GM12878 (cell line): ENCODE results near the gene NEURL3. TPM values are rescaled to one million over a fixed set of nuclear protein-coding genes. Genes with fewer than 3 reads are reported as not detected.

ENCODE experiments used
- ATAC-seq: fragments of 200-7000 bp; cut with Tn5 transposase; 3 replicates; pipeline ENCODE4 v1.9.1; 2020; ENCODE audit warnings: mild to moderate bottlenecking, moderate library complexity
- BruUV-seq: library from RNA; stranded (reverse); fragments of 400-500 nt; replicated peaks from 2 replicates; lab custom pipeline; 2021; lab: Mats Ljungman, UMichigan
- CTCF ChIA-PET: fragments of 300-600 bp; sonication (Branson Sonifier 250); formaldehyde crosslinking; extraction: SDS; loops from one replicate; lab custom pipeline; 2021; ENCODE audit warnings: inconsistent platforms; lab: Yijun Ruan, JAX
- POLR2A ChIA-PET: fragments of 350-600 bp; formaldehyde crosslinking; extraction: SDS; loops from one replicate; lab custom pipeline; 2021; ENCODE audit warnings: inconsistent platforms; lab: Charles Lee
- RAD21 ChIA-PET: fragments of 300-600 bp; sonication (Branson Sonifier 250); formaldehyde crosslinking; loops from one replicate; lab custom pipeline; 2023; ENCODE audit warnings: antibody characterized with exemption; ENCODE audit not compliant: unreplicated experiment; lab: Charles Lee
- SMC1A ChIA-PET: fragments of 300-600 bp; sonication (Branson Sonifier 250); formaldehyde crosslinking; loops from one replicate; lab custom pipeline; 2023; ENCODE audit not compliant: unreplicated experiment, uncharacterized antibody; lab: Charles Lee
- DNase-seq: peaks from one replicate; pipeline ENCODE4 v3.0.0-alpha.2; 2011; ENCODE audit warnings: low read depth, low spot score
- FAIRE-seq: peaks from 3 replicates; lab custom pipeline; 2011; peaks lifted over from hg19 to GRCh38; lab: Jason Lieb, UNC
- H2AFZ ChIP-seq: 2 replicates; pipeline ENCODE4 v1.6.0; 2011; ENCODE audit warnings: low read depth, low read length, control low read depth; ENCODE audit not compliant: control insufficient read depth
- H3K27ac ChIP-seq: 2 replicates; pipeline ENCODE4 v1.5.1; 2011; ENCODE audit warnings: control low read depth; ENCODE audit not compliant: control insufficient read depth, insufficient read depth
- H3K27me3 ChIP-seq, 2 experiments: replicated peaks in 1 of 2; 2 replicates each; pipeline versions ENCODE4 v1.6.0 to v1.6.1; 2011; ENCODE audit warnings: low read length in 1 of 2; ENCODE audit not compliant: control insufficient read depth in 2 of 2, insufficient read depth in 2 of 2
- H3K36me3 ChIP-seq, 2 experiments: 2 replicates each; pipeline ENCODE4 v1.5.1; 2011; ENCODE audit warnings: low read length in 1 of 2; ENCODE audit not compliant: control insufficient read depth in 2 of 2, insufficient read depth in 2 of 2
- H3K4me1 ChIP-seq: 2 replicates; pipeline ENCODE4 v1.6.1; 2011; ENCODE audit warnings: mild to moderate bottlenecking, low read length, moderate library complexity, mixed read lengths; ENCODE audit not compliant: control insufficient read depth, insufficient read depth
- H3K4me2 ChIP-seq: 2 replicates; pipeline ENCODE4 v1.6.0; 2011; ENCODE audit warnings: control low read depth; ENCODE audit not compliant: control insufficient read depth, insufficient read depth
- H3K4me3 ChIP-seq: fragments of 200-600 bp; sonication (generic); 2 replicates; pipeline ENCODE4 v1.5.1; 2016
- H3K79me2 ChIP-seq: 2 replicates; pipeline ENCODE4 v1.6.0; 2011; ENCODE audit warnings: low read length; ENCODE audit not compliant: control insufficient read depth, insufficient read depth
- H3K9ac ChIP-seq: 2 replicates; pipeline ENCODE4 v1.8.0; 2011; ENCODE audit warnings: low read length, control low read depth, mixed read lengths; ENCODE audit not compliant: control insufficient read depth, insufficient read depth
- H3K9me3 ChIP-seq: replicated peaks from 3 replicates; pipeline ENCODE4 v1.5.1; 2011; ENCODE audit warnings: mild to moderate bottlenecking, low read length; ENCODE audit not compliant: control insufficient read depth, insufficient read depth
- H4K20me1 ChIP-seq: 2 replicates; pipeline ENCODE4 v1.6.0; 2011; ENCODE audit not compliant: control insufficient read depth, insufficient read depth
- BRCA1 ChIP-seq: IDR thresholded peaks from 2 replicates; pipeline ENCODE4 v1.6.1; 2011; ENCODE audit warnings: low read depth, low read length, improper control_type of control experiment
- CREM ChIP-seq: IDR thresholded peaks from 2 replicates; pipeline ENCODE4 v1.6.1; 2014; ENCODE audit warnings: antibody characterized with exemption, low read depth
- HDGF ChIP-seq: fragments of 450-650 bp; IDR thresholded peaks from 2 replicates; pipeline ENCODE4 v1.6.1; 2016; ENCODE audit warnings: antibody characterized with exemption
- KDM1A ChIP-seq: fragments of 200-600 bp; sonication (generic); IDR thresholded peaks from 2 replicates; pipeline ENCODE4 v1.6.1; 2016; ENCODE audit warnings: borderline replicate concordance
- MTA2 ChIP-seq: fragments of 450-650 bp; IDR thresholded peaks from 2 replicates; pipeline ENCODE4 v1.6.1; 2016; ENCODE audit warnings: low read depth, mild to moderate bottlenecking, moderate library complexity
- NFYB ChIP-seq: IDR thresholded peaks from 2 replicates; pipeline ENCODE4 v1.6.1; 2011; ENCODE audit warnings: low read depth, mild to moderate bottlenecking, low read length, improper control_type of control experiment, moderate library complexity; ENCODE audit not compliant: insufficient read depth
- RUNX3 ChIP-seq: IDR thresholded peaks from 2 replicates; pipeline ENCODE4 v1.6.1; 2012; ENCODE audit warnings: low read length, inconsistent platforms
- SIN3A ChIP-seq: IDR thresholded peaks from 2 replicates; pipeline ENCODE4 v1.6.1; 2012; ENCODE audit warnings: low read depth, low read length, improper control_type of control experiment
- SMAD5 ChIP-seq: IDR thresholded peaks from 2 replicates; pipeline ENCODE4 v1.6.1; 2016; ENCODE audit warnings: antibody characterized with exemption, low read depth
- STAT3 ChIP-seq: IDR thresholded peaks from 2 replicates; pipeline ENCODE4 v1.6.1; 2011; ENCODE audit warnings: low read depth, low read length, improper control_type of control experiment
- SUZ12 ChIP-seq: fragments of 200-600 bp; sonication (generic); IDR thresholded peaks from one replicate; pipeline ENCODE4 v1.6.1; 2018; ENCODE audit warnings: antibody characterized with exemption, mild to moderate bottlenecking; ENCODE audit not compliant: unreplicated experiment
- TCF7 ChIP-seq: IDR thresholded peaks from 2 replicates; pipeline ENCODE4 v1.6.1; 2014; ENCODE audit warnings: antibody characterized with exemption, borderline replicate concordance
- ZNF24 ChIP-seq: fragments of 450-650 bp; IDR thresholded peaks from 2 replicates; pipeline ENCODE4 v1.6.1; 2017; ENCODE audit warnings: antibody characterized with exemption, mild to moderate bottlenecking
- ZNF384 ChIP-seq: IDR thresholded peaks from 2 replicates; pipeline ENCODE4 v1.6.1; 2012; ENCODE audit warnings: low read depth, mild to moderate bottlenecking, low read length, improper control_type of control experiment, borderline replicate concordance
- WGBS: methylation state at CpG from one replicate; pipeline ENCODE4 v1.1.6; 2016; ENCODE audit warnings: low lambda C conversion rate; ENCODE audit not compliant: insufficient replicate concordance, insufficient coverage; ENCODE audit errors: missing lambda C conversion rate; 5-methylcytosine and 5-hydroxymethylcytosine counted together
- in situ Hi-C: fragments of 300-500 bp; cut with MboI; formaldehyde crosslinking; loops from 9 replicates; pipeline ENCODE4 v1.14.3; 2018; ENCODE audit warnings: mixed read lengths
- intact Hi-C: fragments of 100-400 bp; cut with micrococcal nuclease; formaldehyde crosslinking; loops from one replicate; pipeline ENCODE4 v1.14.2; 2022; ENCODE audit not compliant: unreplicated experiment
- polyA plus RNA-seq, 11 experiments: library from polyadenylated mRNA; depleted of rRNA in 4 of 11; unstranded in 6 of 11; stranded (reverse) in 5 of 11; fragments of >200 nt; fragmentation: Nextera tagmentation in 4 of 11; fragmentation: Illumina TruSeq in 1 of 11; extraction: Ambion mirVana in 4 of 11; extraction: Trizol in 1 of 11; gene quantifications; 1 replicate in 1 of 11; 2 replicates in 10 of 11; pipeline versions ENCODE4 v1.2.1 to v1.2.3, GENCODE V29; 2011 to 2016; ENCODE audit warnings: inconsistent platforms in 2 of 11, missing spikeins in 2 of 11, low read depth in 1 of 11
- total RNA-seq, 4 experiments: library from RNA; depleted of rRNA in 3 of 4; stranded (reverse); fragments of >200 nt in 3 of 4; fragmentation: Illumina TruSeq in 1 of 4; extraction: Trizol in 1 of 4; gene quantifications; 2 replicates each; pipeline versions ENCODE4 v1.2.1 to v1.2.3, GENCODE V29; 2013 to 2021
- TF ChIP-seq, protein P1 (sequence below): IDR thresholded peaks from 2 replicates; pipeline ENCODE4 v1.6.1; 2012; ENCODE audit warnings: low read length, inconsistent platforms
- TF ChIP-seq, protein P2 (sequence below): IDR thresholded peaks from 2 replicates; pipeline ENCODE4 v1.6.1; 2011; ENCODE audit warnings: borderline replicate concordance, low read depth, mild to moderate bottlenecking, moderate library complexity, low read length; ENCODE audit not compliant: insufficient read depth, poor library complexity, severe bottlenecking

Gene NEURL3
- total and polyA plus RNA-seq, 10 of the 15 experiments (the other 5 are each of a cell fraction or from before 2014, with no cell fraction given): 0.03 to 6.3 (median 0.47) TPM

DNA sequence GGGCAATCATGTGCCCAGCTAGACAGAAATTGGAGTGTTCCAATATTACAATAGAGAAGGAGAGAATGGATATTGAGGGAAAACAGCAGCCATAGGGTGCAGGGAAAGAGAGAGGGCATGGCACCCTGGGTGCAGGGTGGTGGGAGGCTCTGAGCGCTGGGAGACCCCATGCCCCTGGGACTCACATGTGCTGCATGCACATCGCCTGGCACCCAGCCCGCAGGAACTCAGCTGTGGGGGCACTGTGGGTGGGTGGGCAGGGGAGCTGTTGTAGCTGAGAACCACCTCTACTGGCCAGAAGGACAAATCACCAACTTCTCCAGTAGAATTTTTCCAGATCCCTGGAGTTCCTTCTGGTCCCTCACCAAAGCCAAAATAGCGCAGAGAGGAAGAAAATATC, 7.2 kb upstream of the NEURL3 start:
- CTCF ChIA-PET: interaction anchor here (0.8 to 13.0 kb wide), 7 partner anchors 9 to 338 kb away, joined by 3 to 307 read pairs (median 5); no protein-coding TSS in a partner anchor
- no peaks in the 10 kb centered on the region; the same call in 1 of the 3 replicates for H3K9me3 ChIP-seq
- POLR2A ChIA-PET: interaction anchor here (0.6 to 1.2 kb wide), 3 partner anchors 11 to 44 kb away, joined by 3 to 8 read pairs (median 3); no protein-coding TSS in a partner anchor
- DNase-seq: no peak
- no peaks in the 10 kb centered on the region for H3K27me3 ChIP-seq
- H3K9ac ChIP-seq: no peak overlapping the region
- TF ChIP-seq RUNX3: no peak
- peaks cover 12% of the 10 kb centered on the region for H3K4me1 ChIP-seq
- H3K79me2 ChIP-seq: no peaks in the 10 kb centered on the region
- no peak overlapping the region for H3K4me3 ChIP-seq
- intact Hi-C loops (no loop called here), in situ Hi-C loops (no loop called here)
- 95% methylated on average over 4 of the region's 4 CpGs for WGBS
- SMC1A ChIA-PET: interaction anchor here (0.6 to 8.1 kb wide), 4 partner anchors 11 to 105 kb away, joined by 3 to 123 read pairs (median 4); no protein-coding TSS in a partner anchor
- BruUV-seq: no TSS peak
- FAIRE-seq: no peak
- H3K27ac ChIP-seq: no peak overlapping the region
- H2AFZ ChIP-seq: no peak overlapping the region
- H3K4me2 ChIP-seq: no peak overlapping the region
- no peaks in the 10 kb centered on the region for H4K20me1 ChIP-seq
- no peak for ATAC-seq
- no peaks in the 10 kb centered on the region for H3K36me3 ChIP-seq
- RAD21 ChIA-PET: interaction anchor here (0.8 to 9.9 kb wide), 6 partner anchors 11 to 105 kb away, joined by 3 to 144 read pairs (median 30); no protein-coding TSS in a partner anchor

DNA sequence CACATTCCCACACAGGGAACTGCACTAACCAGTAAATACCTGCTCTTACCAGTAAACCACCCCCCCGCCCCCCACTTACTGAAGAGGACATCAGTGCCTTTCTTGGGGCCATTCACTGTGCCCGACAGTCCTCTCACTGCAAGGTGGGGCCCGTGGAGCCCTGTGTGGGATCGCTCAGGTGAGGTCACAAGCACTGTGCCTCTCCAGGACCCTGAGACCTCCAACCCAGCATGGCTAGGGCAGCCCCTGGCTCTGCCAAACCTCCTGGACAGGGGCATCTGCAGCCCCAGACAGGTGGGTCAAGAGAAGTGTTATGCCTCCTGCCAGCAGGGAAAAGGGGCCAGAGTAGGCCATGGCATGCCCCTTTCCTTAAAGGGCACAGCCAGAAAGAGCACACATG, 6.7 kb upstream of the NEURL3 start:
- WGBS: 38% methylated on average over 4 of the region's 4 CpGs
- in situ Hi-C loops: no loop called here
- peaks cover 12% of the 10 kb centered on the region for H3K4me1 ChIP-seq
- no peak overlapping the region for H3K27ac ChIP-seq
- no peaks in the 10 kb centered on the region for H3K79me2 ChIP-seq
- H3K36me3 ChIP-seq: no peaks in the 10 kb centered on the region
- ChIA-PET SMC1A (interaction anchor here (1.1 to 8.1 kb wide), 6 partner anchors 10 to 105 kb away, joined by 3 to 123 read pairs (median 14); no protein-coding TSS in a partner anchor), RAD21 (interaction anchor here (0.6 to 9.9 kb wide), 8 partner anchors 11 to 333 kb away, joined by 3 to 144 read pairs (median 7); no protein-coding TSS in a partner anchor), POLR2A (interaction anchor here (1.0 to 1.7 kb wide), 3 partner anchors 11 to 42 kb away, joined by 5 to 15 read pairs (median 8); no protein-coding TSS in a partner anchor), CTCF (interaction anchor here (0.8 to 13.0 kb wide), 13 partner anchors 9 to 338 kb away, joined by 3 to 307 read pairs (median 8); no protein-coding TSS in a partner anchor)
- no peak overlapping the region for H2AFZ ChIP-seq
- FAIRE-seq (no peak), DNase-seq (no peak), ATAC-seq (no peak)
- H3K4me2 ChIP-seq: no peak overlapping the region
- no peaks in the 10 kb centered on the region; the same call in 2 of the 3 replicates for H3K9me3 ChIP-seq
- intact Hi-C loops: no loop called here
- BruUV-seq: no TSS peak
- H3K9ac ChIP-seq: no peak overlapping the region
- H4K20me1 ChIP-seq: no peaks in the 10 kb centered on the region
- H3K4me3 ChIP-seq: no peak overlapping the region
- H3K27me3 ChIP-seq: no peaks in the 10 kb centered on the region
- TF ChIP-seq SUZ12 (no peak), KDM1A (no peak), TCF7 (no peak), ZNF384 (no peak), SIN3A (no peak), NFYB (no peak), STAT3 (no peak), MTA2 (no peak), BRCA1 (no peak), CREM (no peak), RUNX3 (no peak), SMAD5 (no peak), ZNF24 (no peak), HDGF (no peak)
- TF ChIP-seq, protein P1, sequence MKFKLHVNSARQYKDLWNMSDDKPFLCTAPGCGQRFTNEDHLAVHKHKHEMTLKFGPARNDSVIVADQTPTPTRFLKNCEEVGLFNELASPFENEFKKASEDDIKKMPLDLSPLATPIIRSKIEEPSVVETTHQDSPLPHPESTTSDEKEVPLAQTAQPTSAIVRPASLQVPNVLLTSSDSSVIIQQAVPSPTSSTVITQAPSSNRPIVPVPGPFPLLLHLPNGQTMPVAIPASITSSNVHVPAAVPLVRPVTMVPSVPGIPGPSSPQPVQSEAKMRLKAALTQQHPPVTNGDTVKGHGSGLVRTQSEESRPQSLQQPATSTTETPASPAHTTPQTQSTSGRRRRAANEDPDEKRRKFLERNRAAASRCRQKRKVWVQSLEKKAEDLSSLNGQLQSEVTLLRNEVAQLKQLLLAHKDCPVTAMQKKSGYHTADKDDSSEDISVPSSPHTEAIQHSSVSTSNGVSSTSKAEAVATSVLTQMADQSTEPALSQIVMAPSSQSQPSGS: no peak
- TF ChIP-seq, protein P2, sequence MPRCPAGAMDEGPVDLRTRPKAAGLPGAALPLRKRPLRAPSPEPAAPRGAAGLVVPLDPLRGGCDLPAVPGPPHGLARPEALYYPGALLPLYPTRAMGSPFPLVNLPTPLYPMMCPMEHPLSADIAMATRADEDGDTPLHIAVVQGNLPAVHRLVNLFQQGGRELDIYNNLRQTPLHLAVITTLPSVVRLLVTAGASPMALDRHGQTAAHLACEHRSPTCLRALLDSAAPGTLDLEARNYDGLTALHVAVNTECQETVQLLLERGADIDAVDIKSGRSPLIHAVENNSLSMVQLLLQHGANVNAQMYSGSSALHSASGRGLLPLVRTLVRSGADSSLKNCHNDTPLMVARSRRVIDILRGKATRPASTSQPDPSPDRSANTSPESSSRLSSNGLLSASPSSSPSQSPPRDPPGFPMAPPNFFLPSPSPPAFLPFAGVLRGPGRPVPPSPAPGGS: no peak
